Activated B cell treated with CpG ODN at 0.5 μM for 24 hours (primary cell): Measurements from ENCODE around the gene TIMM13. TPM values are rescaled to one million over a fixed set of nuclear protein-coding genes. Genes with fewer than 3 reads are reported as not detected.
"Not testable (repeated sequence)": the region's sequence is repeated elsewhere in the genome, so short reads cannot be mapped to it uniquely, and the experiment has no call there.

ENCODE experiments used
- ATAC-seq: fragments of 200-7000 bp; cut with Tn5 transposase; one replicate; pipeline ENCODE4 v1.10.0; 2021; ENCODE audit warnings: low read depth, mild to moderate bottlenecking, moderate library complexity
- CTCF ChIA-PET: fragments of 350-600 bp; sonication (Branson Sonifier 250); formaldehyde crosslinking; loops from one replicate; lab custom pipeline; 2021; ENCODE audit warnings: antibody characterized with exemption; lab: Charles Lee
- POLR2A ChIA-PET: fragments of 350-600 bp; sonication (Branson Sonifier 250); formaldehyde crosslinking; loops from one replicate; lab custom pipeline; 2021; ENCODE audit warnings: antibody characterized with exemption; lab: Charles Lee
- DNase-seq: peaks from one replicate; pipeline ENCODE4 v3.0.0; 2022
- H3K27ac Mint-ChIP-seq: one replicate; pipeline ENCODE4 v1.8.0; 2020; ENCODE audit warnings: mixed read lengths
- H3K27me3 Mint-ChIP-seq: one replicate; pipeline ENCODE4 v1.8.0; 2021; ENCODE audit warnings: mixed read lengths
- H3K36me3 Mint-ChIP-seq: one replicate; pipeline ENCODE4 v1.8.0; 2021; ENCODE audit warnings: low read depth, mixed read lengths
- H3K4me1 Mint-ChIP-seq: one replicate; pipeline ENCODE4 v1.8.0; 2021; ENCODE audit warnings: mixed read lengths
- H3K4me3 Mint-ChIP-seq: one replicate; pipeline ENCODE4 v1.8.0; 2020; ENCODE audit warnings: mild to moderate bottlenecking, mixed read lengths
- H3K9me3 Mint-ChIP-seq: one replicate; pipeline ENCODE4 v1.8.0; 2020; ENCODE audit warnings: mixed read lengths
- CTCF ChIP-seq: fragments of 200-600 bp; IDR thresholded peaks from one replicate; pipeline ENCODE4 v1.8.0; 2022; ENCODE audit warnings: antibody characterized with exemption, mild to moderate bottlenecking
- intact Hi-C: fragments of 100-400 bp; cut with micrococcal nuclease; formaldehyde crosslinking; loops from one replicate; pipeline ENCODE4 v1.15.1; 2024
- total RNA-seq: library from RNA; stranded (reverse); gene quantifications from 2 replicates; pipeline ENCODE4 v1.2.3, GENCODE V29; 2022

Gene TIMM13
- total RNA-seq, 1 donor from 2014 or later = 63.9 TPM

- POLR2A ChIA-PET = interaction anchor here (0.6 to 0.8 kb wide), 2 partner anchors 154 to 547 kb away, joined by 3 to 4 read pairs; no protein-coding TSS in a partner anchor
- intact Hi-C loops = no loop called here
- DNase-seq (no peak), ATAC-seq (no peak)
- Mint-ChIP-seq H3K27me3 (no peaks in the 10 kb centered on the region), H3K4me3 (no peak overlapping the region), H3K27ac (no peak overlapping the region), H3K9me3 (no peaks in the 10 kb centered on the region), H3K36me3 (no peaks in the 10 kb centered on the region), H3K4me1 (peaks cover 13% of the 10 kb centered on the region)
- TF ChIP-seq CTCF = no peak
- CTCF ChIA-PET = no interaction called here
Observed at GRCh38 chr19:2398735-2399305, 28.6 kb downstream of the TIMM13 start.

- not testable (repeated sequence) for H3K27me3 Mint-ChIP-seq
Observed at GRCh38 chr19:2397173-2397572, 30.2 kb downstream of the TIMM13 start.

GRCh38 chr19:2395293-2395829 is 32.0 kb downstream of the TIMM13 start:
- H3K27ac Mint-ChIP-seq, H3K36me3 Mint-ChIP-seq, H3K9me3 Mint-ChIP-seq, ATAC-seq, H3K27me3 Mint-ChIP-seq, intact Hi-C loops, CTCF ChIA-PET, DNase-seq: not testable (repeated sequence)
- Mint-ChIP-seq H3K4me1 (peaks cover 33% of the 10 kb centered on the region), H3K4me3 (peak overlapping the region; percentile 81)
- POLR2A ChIA-PET = interaction anchor here (0.7 to 1.5 kb wide), 3 partner anchors 64 to 143 kb away, joined by 3 to 5 read pairs (median 3); no protein-coding TSS in a partner anchor

More at GRCh38 chr19:2397173-2397572, 30.2 kb downstream of the TIMM13 start:
- CTCF ChIA-PET, ATAC-seq, POLR2A ChIA-PET, H3K9me3 Mint-ChIP-seq, H3K27ac Mint-ChIP-seq, DNase-seq, H3K4me3 Mint-ChIP-seq, intact Hi-C loops, H3K36me3 Mint-ChIP-seq: not testable (repeated sequence)
- peaks cover 26% of the 10 kb centered on the region for H3K4me1 Mint-ChIP-seq

- no peak for TF ChIP-seq CTCF
- ChIA-PET POLR2A (interaction anchor here (0.7 to 2.0 kb wide), 9 partner anchors 12 to 226 kb away, joined by 3 to 8 read pairs (median 4); partner anchors contain the start of genes LSM7 and SPPL2B), CTCF (interaction anchor here (0.6 to 1.2 kb wide), 8 partner anchors 11 to 1495 kb away, joined by 3 to 4 read pairs (median 3); partner anchors contain the start of gene PLEKHJ1)
- H3K4me1 Mint-ChIP-seq = peaks cover 34% of the 10 kb centered on the region
- intact Hi-C loops = loop anchor here (5.0 kb wide), 2 partner anchors 218 to 243 kb away; no protein-coding TSS in a partner anchor
- H3K4me3 Mint-ChIP-seq = peak overlapping the region; percentile 81
- H3K36me3 Mint-ChIP-seq = no peaks in the 10 kb centered on the region
- no peaks in the 10 kb centered on the region for H3K27me3 Mint-ChIP-seq
- DNase-seq (no peak), ATAC-seq (peak; percentile 85)
- peak overlapping the region; percentile 80 for H3K27ac Mint-ChIP-seq
- no peaks in the 10 kb centered on the region for H3K9me3 Mint-ChIP-seq
Observed at GRCh38 chr19:2394442-2395292, 32.7 kb downstream of the TIMM13 start.

GRCh38 chr19:2394054-2394441 is 33.3 kb downstream of the TIMM13 start:
- H3K27me3 Mint-ChIP-seq = no peaks in the 10 kb centered on the region
- TF ChIP-seq CTCF = no peak
- ATAC-seq = peak; percentile 52
- peak overlapping the region; percentile 81 for H3K4me3 Mint-ChIP-seq
- POLR2A ChIA-PET = interaction anchor here (0.6 to 2.3 kb wide), 16 partner anchors 13 to 231 kb away, joined by 3 to 16 read pairs (median 4); partner anchors contain the start of genes GADD45B, LSM7, SPPL2B and TIMM13
- no peak for DNase-seq
- peaks cover 34% of the 10 kb centered on the region for H3K4me1 Mint-ChIP-seq
- intact Hi-C loops = loop anchor here (5.0 kb wide), 2 partner anchors 218 to 243 kb away; no protein-coding TSS in a partner anchor
- no peaks in the 10 kb centered on the region for H3K9me3 Mint-ChIP-seq
- no peaks in the 10 kb centered on the region for H3K36me3 Mint-ChIP-seq
- CTCF ChIA-PET = interaction anchor here (0.6 to 1.2 kb wide), 9 partner anchors 10 to 1495 kb away, joined by 3 to 4 read pairs (median 3); partner anchors contain the start of gene PLEKHJ1
- H3K27ac Mint-ChIP-seq = peak overlapping the region; percentile 80

- not testable (repeated sequence) for H3K27ac Mint-ChIP-seq, H3K4me3 Mint-ChIP-seq, H3K27me3 Mint-ChIP-seq, H3K9me3 Mint-ChIP-seq, DNase-seq, H3K36me3 Mint-ChIP-seq, ATAC-seq
- H3K4me1 Mint-ChIP-seq = peaks cover 34% of the 10 kb centered on the region
- ChIA-PET POLR2A (interaction anchor here (0.9 to 2.3 kb wide), 10 partner anchors 27 to 305 kb away, joined by 3 to 16 read pairs (median 6); partner anchors contain the start of genes GADD45B and TIMM13), CTCF (interaction anchor here (0.6 to 1.8 kb wide), 11 partner anchors 53 to 234 kb away, joined by 3 to 6 read pairs (median 4); partner anchors contain the start of gene PLEKHJ1)
- intact Hi-C loops = loop anchor here (5.0 kb wide), 2 partner anchors 219 to 244 kb away; no protein-coding TSS in a partner anchor
Observed at GRCh38 chr19:2392899-2393298, 34.5 kb downstream of the TIMM13 start.
